ENCODE measurements around the gene OSBPL6.
"Not testable (repeated sequence)": the region's sequence is repeated elsewhere in the genome, so short reads cannot be mapped to it uniquely, and the experiment has no call there.

The OSBPL6 gene

DNA sequence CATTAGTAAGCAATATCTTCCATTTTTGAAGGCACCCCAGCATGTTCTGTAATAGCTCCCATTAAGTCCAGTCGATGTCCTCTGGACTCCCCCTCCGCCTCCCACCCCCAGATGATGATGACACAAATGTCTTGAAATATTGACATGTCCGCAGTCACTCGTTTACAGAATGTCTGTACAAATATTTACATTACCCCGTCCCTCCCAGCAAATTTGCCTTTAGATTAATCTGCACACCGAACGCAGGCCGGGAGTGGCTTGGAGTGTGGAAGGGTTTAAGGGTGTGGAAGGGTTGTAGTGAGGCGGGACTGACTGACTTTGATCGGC is 853 bp upstream of the OSBPL6 start:
- Mint-ChIP-seq H3K4me1 (peaks cover 29% of the 10 kb centered on the region), H3K36me3 (ENCODE audit: low read depth) (no peaks in the 10 kb centered on the region), H3K27ac (no peak overlapping the region), H3K4me3 (peak overlapping the region; percentile 84), H3K9me3 (no peaks in the 10 kb centered on the region), H3K27me3 (ENCODE audit: low read depth, poor library complexity) (peaks cover 34% of the 10 kb centered on the region)
- DNase-seq: no peak
- no peak for TF ChIP-seq CTCF (IDR thresholded peaks at IDR 0.05)

DNA sequence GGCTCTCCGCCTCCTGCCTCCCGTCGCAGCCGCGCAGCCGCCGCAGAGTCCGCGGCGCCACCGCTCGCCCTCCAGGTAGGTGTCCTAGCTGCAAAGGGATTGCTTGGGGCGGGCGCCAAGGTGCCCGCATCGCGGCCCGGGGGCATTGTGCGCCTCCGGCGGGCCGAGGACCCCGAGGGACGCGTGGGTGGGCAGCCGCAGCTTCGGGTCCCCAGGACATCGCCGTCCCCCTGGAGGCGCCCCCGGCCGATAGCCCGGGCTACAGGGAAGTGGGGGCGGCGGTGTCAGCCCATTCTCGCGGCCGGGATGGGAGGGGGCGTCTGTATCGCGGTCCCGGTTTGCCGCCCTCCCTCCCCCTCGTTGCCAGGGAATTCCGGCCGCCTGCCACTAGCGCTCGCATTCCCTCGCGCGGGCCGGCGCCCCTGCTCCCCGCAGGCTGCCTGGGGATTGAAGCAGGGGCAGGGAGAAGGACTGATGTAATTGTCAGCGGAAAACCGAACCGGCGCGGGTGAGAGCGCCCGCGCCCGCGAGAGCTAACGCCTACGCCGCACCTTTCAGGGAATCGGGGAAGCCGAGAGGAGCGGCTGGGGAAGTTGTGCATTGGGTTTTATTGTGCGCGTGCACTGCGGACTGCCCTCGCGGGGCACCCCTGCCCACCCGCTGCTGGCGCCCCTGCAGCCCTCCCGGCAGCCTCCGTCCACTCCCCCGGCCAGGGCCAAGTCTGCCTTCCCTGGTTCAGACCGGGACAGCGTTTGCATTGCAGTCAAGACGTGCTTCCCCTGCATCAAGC is 483 bp downstream of the OSBPL6 start:
- no peaks in the 10 kb centered on the region for H3K9me3 Mint-ChIP-seq
- TF ChIP-seq CTCF (IDR thresholded peaks at IDR 0.05): no peak
- peak overlapping the region; percentile 61 for H3K27ac Mint-ChIP-seq
- H3K27me3 Mint-ChIP-seq (ENCODE audit: low read depth, poor library complexity): peaks cover 34% of the 10 kb centered on the region
- H3K4me3 Mint-ChIP-seq: peak overlapping the region; percentile 91
- no peaks in the 10 kb centered on the region for H3K36me3 Mint-ChIP-seq (ENCODE audit: low read depth)
- H3K4me1 Mint-ChIP-seq: peaks cover 38% of the 10 kb centered on the region
- peak; percentile 74 for DNase-seq

- no peaks in the 10 kb centered on the region for H3K9me3 Mint-ChIP-seq
- peaks cover 32% of the 10 kb centered on the region for H3K27me3 Mint-ChIP-seq (ENCODE audit: low read depth, poor library complexity)
- H3K27ac Mint-ChIP-seq: peak overlapping the region; percentile 61
- DNase-seq: no peak
- H3K4me3 Mint-ChIP-seq: peak overlapping the region; percentile 91
- H3K4me1 Mint-ChIP-seq: peaks cover 38% of the 10 kb centered on the region
- no peaks in the 10 kb centered on the region for H3K36me3 Mint-ChIP-seq (ENCODE audit: low read depth)
- TF ChIP-seq CTCF (IDR thresholded peaks at IDR 0.05): no peak
These were observed 1.3 kb downstream of the OSBPL6 start for GRCh38 chr2:178195390-178196166.

GRCh38 chr2:178197791-178198190 is 3.5 kb downstream of the OSBPL6 start:
- Mint-ChIP-seq H3K27ac (no peak overlapping the region), H3K4me3 (no peak overlapping the region), H3K4me1 (peaks cover 38% of the 10 kb centered on the region), H3K9me3 (no peaks in the 10 kb centered on the region), H3K27me3 (ENCODE audit: low read depth, poor library complexity) (peaks cover 11% of the 10 kb centered on the region), H3K36me3 (ENCODE audit: low read depth) (no peaks in the 10 kb centered on the region)
- no peak for TF ChIP-seq CTCF (IDR thresholded peaks at IDR 0.05)
- no peak for DNase-seq

DNA sequence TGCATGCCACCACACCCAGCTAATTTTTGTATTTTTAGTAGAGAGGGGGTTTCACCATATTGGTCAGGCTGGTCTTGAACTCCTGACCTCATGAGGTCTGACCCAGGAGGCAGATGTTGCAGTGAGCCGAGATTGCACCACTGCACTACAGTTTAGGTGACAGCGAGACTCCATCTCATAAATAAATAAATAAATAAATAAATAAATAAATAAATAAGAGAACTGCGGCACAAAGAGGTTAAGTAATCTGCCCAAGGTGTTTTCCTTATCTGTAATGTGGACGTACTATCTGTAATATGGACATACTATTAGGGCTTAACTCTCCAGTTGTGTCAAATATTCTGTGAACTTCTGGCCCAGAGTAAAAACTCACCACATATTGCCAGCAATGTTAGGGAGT is 4.1 kb downstream of the OSBPL6 start:
- H3K9me3 Mint-ChIP-seq; H3K4me3 Mint-ChIP-seq; H3K27ac Mint-ChIP-seq; DNase-seq; H3K27me3 Mint-ChIP-seq (ENCODE audit: low read depth, poor library complexity); H3K36me3 Mint-ChIP-seq (ENCODE audit: low read depth): not testable (repeated sequence)
- peaks cover 32% of the 10 kb centered on the region for H3K4me1 Mint-ChIP-seq

- H3K4me1 Mint-ChIP-seq: peaks cover 31% of the 10 kb centered on the region
- no peaks in the 10 kb centered on the region for H3K27me3 Mint-ChIP-seq (ENCODE audit: low read depth, poor library complexity)
- no peaks in the 10 kb centered on the region for H3K9me3 Mint-ChIP-seq
- no peak overlapping the region for H3K4me3 Mint-ChIP-seq
- DNase-seq: no peak
- no peak overlapping the region for H3K27ac Mint-ChIP-seq
- H3K36me3 Mint-ChIP-seq (ENCODE audit: low read depth): no peaks in the 10 kb centered on the region
- no peak for TF ChIP-seq CTCF (IDR thresholded peaks at IDR 0.05)
These were observed 5.0 kb downstream of the OSBPL6 start for GRCh38 chr2:178199334-178199733.
